Ishikawa (cell line): Measurements from ENCODE around the gene SH3RF3.

Experiments used
- CEBPB ChIP-seq: IDR thresholded peaks from 2 replicates; pipeline ENCODE4 v1.6.1; 2012
- CREB1 ChIP-seq: IDR thresholded peaks from 2 replicates; pipeline ENCODE4 v1.6.1; 2012; ENCODE audit warnings: low read depth
- EGR1 ChIP-seq: IDR thresholded peaks from 2 replicates; pipeline ENCODE4 v1.6.1; 2012
- EP300 ChIP-seq: IDR thresholded peaks from 2 replicates; pipeline ENCODE4 v1.6.1; 2012; ENCODE audit warnings: borderline replicate concordance
- FOXM1 ChIP-seq: IDR thresholded peaks from 2 replicates; pipeline ENCODE4 v1.6.1; 2012; ENCODE audit warnings: low read depth, borderline replicate concordance
- NFIC ChIP-seq: IDR thresholded peaks from 2 replicates; pipeline ENCODE4 v1.6.1; 2012
- RAD21 ChIP-seq: IDR thresholded peaks from 2 replicates; pipeline ENCODE4 v1.6.1; 2012; ENCODE audit warnings: low read depth
- REST ChIP-seq: IDR thresholded peaks from 2 replicates; pipeline ENCODE4 v1.6.1; 2012; ENCODE audit warnings: low read depth, mild to moderate bottlenecking
- TAF1 ChIP-seq: IDR thresholded peaks from 2 replicates; pipeline ENCODE4 v1.6.1; 2012; ENCODE audit warnings: low read depth, mild to moderate bottlenecking
- TCF12 ChIP-seq: IDR thresholded peaks from 2 replicates; pipeline ENCODE4 v1.6.1; 2012; ENCODE audit warnings: low read depth
- TEAD4 ChIP-seq: IDR thresholded peaks from 2 replicates; pipeline ENCODE4 v1.6.1; 2012
- USF1 ChIP-seq: IDR thresholded peaks from 2 replicates; pipeline ENCODE4 v1.6.1; 2012
- YY1 ChIP-seq: IDR thresholded peaks from 2 replicates; pipeline ENCODE4 v1.6.1; 2012; ENCODE audit warnings: low read depth
- ZBTB7A ChIP-seq: IDR thresholded peaks from 2 replicates; pipeline ENCODE4 v1.6.1; 2012; ENCODE audit warnings: low read depth
- TF ChIP-seq, protein P1 (sequence below): IDR thresholded peaks from 2 replicates; pipeline ENCODE4 v1.6.1; 2012

SH3RF3 gene

GRCh38 chr2:109355192-109355843, 226.3 kb downstream of the SH3RF3 start:
- no peak for TF ChIP-seq CEBPB
- TF ChIP-seq NFIC = no peak
- TF ChIP-seq TEAD4 = no peak
- TF ChIP-seq TCF12 = no peak
- TF ChIP-seq REST = no peak
- TF ChIP-seq YY1 = no peak
- TF ChIP-seq CREB1 = no peak
- no peak for TF ChIP-seq EP300
- no peak for TF ChIP-seq TAF1

DNA sequence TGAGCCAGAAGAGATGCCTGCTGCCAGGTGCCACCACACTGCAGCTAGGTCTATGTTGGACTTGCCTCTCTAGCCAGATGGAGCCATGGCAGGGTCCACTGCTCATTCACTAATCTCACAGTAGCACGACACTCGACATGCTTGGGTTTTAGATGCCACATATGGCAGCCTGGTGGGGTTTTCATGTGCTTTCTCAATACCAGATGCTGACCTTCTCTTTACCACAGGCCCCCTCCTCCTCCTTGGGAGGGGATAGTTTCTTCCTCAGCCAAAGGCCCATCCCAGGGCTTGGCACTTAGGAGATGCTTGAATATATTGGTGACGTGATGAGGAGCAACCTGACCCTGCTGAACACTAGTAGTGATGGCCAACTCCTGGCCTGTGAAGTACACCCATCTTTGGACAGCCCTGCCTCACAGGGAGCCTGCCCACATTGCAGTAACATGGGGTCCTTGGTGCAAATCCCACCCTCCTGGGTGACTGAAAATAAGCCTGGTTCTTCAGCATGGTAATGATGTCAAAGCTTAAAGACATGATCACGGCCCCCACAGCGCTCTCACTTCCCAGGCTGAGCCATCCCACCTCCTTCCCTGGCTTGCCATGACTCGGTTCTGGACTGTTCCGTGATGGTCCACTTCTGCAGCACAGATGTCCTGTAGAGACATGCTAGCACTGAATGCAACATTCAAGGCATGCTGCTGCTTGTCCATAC, 227.5 kb downstream of the SH3RF3 start:
- no peak for TF ChIP-seq TEAD4
- TF ChIP-seq FOXM1 = no peak
- TF ChIP-seq, protein P1, sequence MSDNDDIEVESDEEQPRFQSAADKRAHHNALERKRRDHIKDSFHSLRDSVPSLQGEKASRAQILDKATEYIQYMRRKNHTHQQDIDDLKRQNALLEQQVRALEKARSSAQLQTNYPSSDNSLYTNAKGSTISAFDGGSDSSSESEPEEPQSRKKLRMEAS = no peak
- no peak for TF ChIP-seq RAD21
- TF ChIP-seq ZBTB7A = no peak
- no peak for TF ChIP-seq TAF1
- no peak for TF ChIP-seq CREB1
- no peak for TF ChIP-seq TCF12
- TF ChIP-seq USF1 = no peak
- no peak for TF ChIP-seq REST
- no peak for TF ChIP-seq EGR1
- TF ChIP-seq EP300 = no peak
- TF ChIP-seq YY1 = no peak
- TF ChIP-seq CEBPB = no peak

DNA sequence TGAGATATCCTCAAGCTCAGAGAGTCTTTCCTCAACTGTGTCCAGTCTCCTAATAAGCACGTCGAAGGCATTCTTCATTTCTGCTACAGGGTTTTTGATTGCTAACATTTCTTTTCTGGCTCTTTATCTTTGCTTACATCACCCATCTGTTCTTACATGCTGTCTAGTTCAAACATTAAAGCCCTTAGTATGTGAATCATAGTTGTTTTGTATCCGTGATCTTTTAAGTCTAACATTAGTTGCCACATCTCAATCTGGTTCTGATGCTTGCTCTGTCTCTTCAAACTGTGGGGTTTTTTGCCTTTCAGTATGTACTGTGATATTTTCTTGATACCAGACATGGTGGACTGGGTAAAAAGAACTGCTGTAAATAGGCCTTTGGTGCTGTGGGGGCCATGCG, 235.2 kb downstream of the SH3RF3 start:
- TF ChIP-seq, protein P1 = no peak
- no peak for TF ChIP-seq CREB1
- TF ChIP-seq ZBTB7A = no peak
- no peak for TF ChIP-seq TAF1
- TF ChIP-seq NFIC = no peak
- TF ChIP-seq EP300 = no peak
- no peak for TF ChIP-seq EGR1
- no peak for TF ChIP-seq REST
- no peak for TF ChIP-seq TEAD4

GRCh38 chr2:109365131-109365530, 236.1 kb downstream of the SH3RF3 start:
- TF ChIP-seq TAF1 = no peak
- no peak for TF ChIP-seq EP300
- TF ChIP-seq RAD21 = no peak
- no peak for TF ChIP-seq EGR1
- no peak for TF ChIP-seq ZBTB7A
- no peak for TF ChIP-seq CREB1
- no peak for TF ChIP-seq TCF12
- TF ChIP-seq TEAD4 = no peak
- no peak for TF ChIP-seq USF1
- no peak for TF ChIP-seq YY1
- TF ChIP-seq FOXM1 = no peak
- TF ChIP-seq CEBPB = no peak
- no peak for TF ChIP-seq NFIC
